ENCODE measurements around the gene G6PC1.
"Not testable (repeated sequence)": the region's sequence is repeated elsewhere in the genome, so short reads cannot be mapped to it uniquely, and the experiment has no call there.

G6PC1 gene

DNA sequence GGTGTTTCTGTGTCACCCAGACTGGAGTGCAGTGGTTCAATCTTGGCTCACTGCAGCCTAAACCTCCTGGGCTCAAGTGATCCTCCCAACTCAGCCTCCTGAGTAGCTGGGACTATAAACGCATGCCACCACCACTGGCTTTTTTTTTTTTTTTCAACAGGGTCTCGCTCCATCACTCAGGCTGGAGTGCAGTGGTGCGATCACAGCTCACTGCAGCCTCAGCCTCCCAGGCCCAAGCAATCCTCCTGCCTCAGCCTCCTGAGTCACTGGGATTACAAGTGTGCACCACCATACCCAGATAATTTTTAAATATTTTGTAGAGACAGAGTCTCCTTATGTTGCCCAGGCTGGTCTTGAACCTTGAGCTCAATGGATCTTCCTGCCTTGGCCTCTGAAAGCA is 14.8 kb upstream of the G6PC1 start:
- H2AFZ ChIP-seq (ENCODE audit: low read length); H4K91ac ChIP-seq (ENCODE audit: low read depth, low read length, poor library complexity): not testable (repeated sequence)
- WGBS, 2 donors (ENCODE audit: extremely low coverage in 2 of 2, insufficient read length in 2 of 2, insufficient replicate concordance in 1 of 2): no CpG with 5 or more reads among the region's 3 CpGs

GRCh38 chr17:42886283-42887176 is 14.1 kb upstream of the G6PC1 start:
- Histone ChIP-seq H2AFZ (ENCODE audit: low read length) (no peak overlapping the region), H3K27ac (replicated peaks; ENCODE audit: low read length) (no peak overlapping the region), H3K23ac (ENCODE audit: low read depth, low read length, poor library complexity) (peak overlapping the region; percentile 5), H3K4ac (ENCODE audit: low read length) (no peak overlapping the region), H3K4me2 (ENCODE audit: insufficient read depth, low read length, poor library complexity, severe bottlenecking) (no peak overlapping the region), H2AK5ac (ENCODE audit: low read depth, low read length) (no peak overlapping the region), H3K9me3 (replicated peaks in 1 of 2; ENCODE audit: control insufficient read depth in 2 of 2, insufficient read depth in 1 of 2, low read depth in 1 of 2, low read length in 2 of 2) (peaks cover 0 to 4% of the 10 kb centered on the region in 2 donors), H2BK5ac (ENCODE audit: low read length) (no peak overlapping the region), H3K79me1 (ENCODE audit: low read depth, low read length) (no peaks in the 10 kb centered on the region), H3K4me1 (ENCODE audit: control insufficient read depth in 2 of 2, insufficient read depth in 1 of 2, low read depth in 1 of 2, low read length in 2 of 2) (peaks cover 0 to 3% of the 10 kb centered on the region in 2 donors), H4K91ac (ENCODE audit: low read depth, low read length, poor library complexity) (no peak overlapping the region), H3K9ac (ENCODE audit: low read depth, low read length, poor library complexity) (no peak overlapping the region), H2BK12ac (ENCODE audit: low read length) (no peak overlapping the region), H2BK120ac (ENCODE audit: low read depth, low read length) (no peak overlapping the region), H2BK15ac (ENCODE audit: low read length) (no peak overlapping the region), H3K18ac (ENCODE audit: low read length) (no peak overlapping the region), H3K14ac (ENCODE audit: low read length) (no peak overlapping the region), H4K8ac (ENCODE audit: low read depth, low read length) (no peak overlapping the region), H3K27me3 (ENCODE audit: control insufficient read depth in 3 of 3, insufficient read depth in 3 of 3, low read depth in 1 of 3, low read length in 3 of 3) (peaks cover 0 to 36% (median 0%) of the 10 kb centered on the region in 3 experiments), H3K4me3 (ENCODE audit: low read length in 2 of 2) (no peak overlapping the region), H3K36me3 (replicated peaks in 1 of 2; ENCODE audit: control insufficient read depth in 2 of 2, insufficient read depth in 2 of 2, low read length in 2 of 2) (no peaks in the 10 kb centered on the region)
- no CpG with 5 or more reads among the region's 15 CpGs for WGBS, 2 donors (ENCODE audit: extremely low coverage in 2 of 2, insufficient read length in 2 of 2, insufficient replicate concordance in 1 of 2)
- no peak for DNase-seq (ENCODE audit: low spot score)

More for the DNA sequence above, 14.8 kb upstream of the G6PC1 start:
- not testable (repeated sequence) for H2BK12ac ChIP-seq (ENCODE audit: low read length); H4K8ac ChIP-seq (ENCODE audit: low read depth, low read length); H3K4ac ChIP-seq (ENCODE audit: low read length); H3K36me3 ChIP-seq (replicated peaks in 1 of 2; ENCODE audit: control insufficient read depth in 2 of 2, insufficient read depth in 2 of 2, low read length in 2 of 2); H3K9ac ChIP-seq (ENCODE audit: low read depth, low read length, poor library complexity); DNase-seq (ENCODE audit: low spot score); H3K27ac ChIP-seq (replicated peaks; ENCODE audit: low read length); H2AK5ac ChIP-seq (ENCODE audit: low read depth, low read length); H3K4me1 ChIP-seq (ENCODE audit: control insufficient read depth in 2 of 2, insufficient read depth in 1 of 2, low read depth in 1 of 2, low read length in 2 of 2); H3K4me3 ChIP-seq (ENCODE audit: low read length in 2 of 2); H3K18ac ChIP-seq (ENCODE audit: low read length); H2BK120ac ChIP-seq (ENCODE audit: low read depth, low read length); H2BK5ac ChIP-seq (ENCODE audit: low read length); H3K79me1 ChIP-seq (ENCODE audit: low read depth, low read length); H3K4me2 ChIP-seq (ENCODE audit: insufficient read depth, low read length, poor library complexity, severe bottlenecking); H3K14ac ChIP-seq (ENCODE audit: low read length); H2BK15ac ChIP-seq (ENCODE audit: low read length); H3K23ac ChIP-seq (ENCODE audit: low read depth, low read length, poor library complexity); H3K9me3 ChIP-seq (replicated peaks in 1 of 2; ENCODE audit: control insufficient read depth in 2 of 2, insufficient read depth in 1 of 2, low read depth in 1 of 2, low read length in 2 of 2)
- peaks cover 0 to 38% (median 0%) of the 10 kb centered on the region in 3 experiments for H3K27me3 ChIP-seq (ENCODE audit: control insufficient read depth in 3 of 3, insufficient read depth in 3 of 3, low read depth in 1 of 3, low read length in 3 of 3)

DNA sequence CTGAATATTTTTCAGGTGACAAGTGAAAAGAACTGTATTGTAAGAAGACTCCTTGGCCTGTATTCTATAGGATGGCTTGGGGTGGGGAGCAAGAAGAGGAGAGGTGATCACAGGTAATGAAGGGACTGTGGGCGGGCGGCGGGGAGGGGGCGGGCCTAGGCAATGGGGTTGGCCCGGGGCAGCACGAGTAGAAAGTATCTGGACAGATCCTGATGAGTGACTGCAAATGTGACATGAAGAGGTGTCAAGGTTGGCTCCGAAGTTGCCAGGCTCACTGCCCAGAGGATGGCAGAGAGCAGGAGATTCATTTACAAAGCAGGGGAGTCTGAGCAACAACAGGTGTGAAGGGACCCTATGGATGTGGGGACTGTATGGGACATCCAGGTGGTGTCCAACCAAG is 10.8 kb upstream of the G6PC1 start:
- Histone ChIP-seq H3K9ac (ENCODE audit: low read depth, low read length, poor library complexity) (no peak overlapping the region), H3K18ac (ENCODE audit: low read length) (no peak overlapping the region), H3K4ac (ENCODE audit: low read length) (no peak overlapping the region), H4K8ac (ENCODE audit: low read depth, low read length) (no peak overlapping the region), H2AK5ac (ENCODE audit: low read depth, low read length) (no peak overlapping the region), H2AFZ (ENCODE audit: low read length) (no peak overlapping the region), H3K4me3 (ENCODE audit: low read length in 2 of 2) (no peak overlapping the region), H3K4me1 (ENCODE audit: control insufficient read depth in 2 of 2, insufficient read depth in 1 of 2, low read depth in 1 of 2, low read length in 2 of 2) (peaks cover 0 to 4% of the 10 kb centered on the region in 2 donors), H3K79me1 (ENCODE audit: low read depth, low read length) (no peaks in the 10 kb centered on the region), H3K27ac (replicated peaks; ENCODE audit: low read length) (no peak overlapping the region), H2BK12ac (ENCODE audit: low read length) (no peak overlapping the region), H2BK15ac (ENCODE audit: low read length) (no peak overlapping the region), H2BK120ac (ENCODE audit: low read depth, low read length) (no peak overlapping the region), H3K14ac (ENCODE audit: low read length) (no peak overlapping the region), H3K27me3 (ENCODE audit: control insufficient read depth in 3 of 3, insufficient read depth in 3 of 3, low read depth in 1 of 3, low read length in 3 of 3) (peaks cover 0 to 45% (median 0%) of the 10 kb centered on the region in 3 experiments), H3K4me2 (ENCODE audit: insufficient read depth, low read length, poor library complexity, severe bottlenecking) (no peak overlapping the region), H3K23ac (ENCODE audit: low read depth, low read length, poor library complexity) (no peak overlapping the region), H4K91ac (ENCODE audit: low read depth, low read length, poor library complexity) (no peak overlapping the region), H3K9me3 (replicated peaks in 1 of 2; ENCODE audit: control insufficient read depth in 2 of 2, insufficient read depth in 1 of 2, low read depth in 1 of 2, low read length in 2 of 2) (peaks cover 0 to 4% of the 10 kb centered on the region in 2 donors), H3K36me3 (replicated peaks in 1 of 2; ENCODE audit: control insufficient read depth in 2 of 2, insufficient read depth in 2 of 2, low read length in 2 of 2) (no peaks in the 10 kb centered on the region), H2BK5ac (ENCODE audit: low read length) (no peak overlapping the region)
- DNase-seq (ENCODE audit: low spot score): no peak
- WGBS, 2 donors (ENCODE audit: extremely low coverage in 2 of 2, insufficient read length in 2 of 2, insufficient replicate concordance in 1 of 2): no CpG with 5 or more reads among the region's 7 CpGs

GRCh38 chr17:42891539-42892152 is 9.0 kb upstream of the G6PC1 start:
- no peak for DNase-seq (ENCODE audit: low spot score)
- H3K27ac ChIP-seq (replicated peaks; ENCODE audit: low read length): no peak overlapping the region
- no CpG with 5 or more reads among the region's 10 CpGs for WGBS, 2 donors (ENCODE audit: extremely low coverage in 2 of 2, insufficient read length in 2 of 2, insufficient replicate concordance in 1 of 2)

More at GRCh38 chr17:42891539-42892152, 9.0 kb upstream of the G6PC1 start:
- Histone ChIP-seq H3K4ac (ENCODE audit: low read length) (no peak overlapping the region), H2BK12ac (ENCODE audit: low read length) (no peak overlapping the region), H3K9me3 (replicated peaks in 1 of 2; ENCODE audit: control insufficient read depth in 2 of 2, insufficient read depth in 1 of 2, low read depth in 1 of 2, low read length in 2 of 2) (peaks cover 0 to 4% of the 10 kb centered on the region in 2 donors), H3K36me3 (replicated peaks in 1 of 2; ENCODE audit: control insufficient read depth in 2 of 2, insufficient read depth in 2 of 2, low read length in 2 of 2) (no peaks in the 10 kb centered on the region), H4K8ac (ENCODE audit: low read depth, low read length) (no peak overlapping the region), H2BK5ac (ENCODE audit: low read length) (no peak overlapping the region), H3K14ac (ENCODE audit: low read length) (no peak overlapping the region), H3K27me3 (ENCODE audit: control insufficient read depth in 3 of 3, insufficient read depth in 3 of 3, low read depth in 1 of 3, low read length in 3 of 3) (peaks cover 0 to 51% (median 0%) of the 10 kb centered on the region in 3 experiments), H4K91ac (ENCODE audit: low read depth, low read length, poor library complexity) (no peak overlapping the region), H3K18ac (ENCODE audit: low read length) (no peak overlapping the region), H3K9ac (ENCODE audit: low read depth, low read length, poor library complexity) (no peak overlapping the region), H3K23ac (ENCODE audit: low read depth, low read length, poor library complexity) (no peak overlapping the region), H2AK5ac (ENCODE audit: low read depth, low read length) (no peak overlapping the region), H3K4me1 (ENCODE audit: control insufficient read depth in 2 of 2, insufficient read depth in 1 of 2, low read depth in 1 of 2, low read length in 2 of 2) (peaks cover 0 to 4% of the 10 kb centered on the region in 2 donors), H3K79me1 (ENCODE audit: low read depth, low read length) (no peaks in the 10 kb centered on the region), H3K4me3 (ENCODE audit: low read length in 2 of 2) (no peak overlapping the region), H2BK15ac (ENCODE audit: low read length) (no peak overlapping the region), H3K4me2 (ENCODE audit: insufficient read depth, low read length, poor library complexity, severe bottlenecking) (no peak overlapping the region), H2BK120ac (ENCODE audit: low read depth, low read length) (no peak overlapping the region), H2AFZ (ENCODE audit: low read length) (peak overlapping the region; percentile 73)
